RPMI7951 (cell line): Measurements from ENCODE around the gene SAMD4B. TPM values are rescaled to one million over a fixed set of nuclear protein-coding genes. Genes with fewer than 3 reads are reported as not detected.
"Not testable (repeated sequence)": the region's sequence is repeated elsewhere in the genome, so short reads cannot be mapped to it uniquely, and the experiment has no call there.

Experiments used
- DNase-seq: peaks from one replicate; pipeline ENCODE4 v3.0.0-alpha.2; 2012; ENCODE audit warnings: low read depth
- total RNA-seq: library from RNA; depleted of rRNA; stranded (reverse); fragments of >200 nt; shearing (Covaris generic); gene quantifications from 2 replicates; pipeline ENCODE4 v1.2.3, GENCODE V29; 2014

SAMD4B gene
- total RNA-seq, 1 experiment from 2014 or later = 41.5 TPM

DNA sequence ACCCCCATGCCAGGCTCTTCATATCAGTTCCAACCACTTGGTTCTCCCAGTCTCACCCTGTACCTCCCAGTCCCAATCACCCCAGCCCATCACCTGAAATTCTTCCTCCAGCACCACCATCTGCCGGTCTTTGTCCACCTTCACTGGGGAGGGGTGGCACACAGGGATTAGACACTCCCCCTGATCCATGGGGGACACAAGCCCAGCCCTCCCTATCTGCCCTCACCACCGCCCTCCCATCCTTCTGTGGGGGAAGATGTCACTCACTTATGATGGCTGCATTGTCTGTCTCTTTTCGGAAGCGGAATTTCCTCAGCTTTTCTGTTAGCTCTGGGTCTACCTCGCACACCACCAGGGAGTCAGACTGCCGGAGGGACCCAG lies 7.1 kb upstream of the SAMD4B start:
- DNase-seq = no peak

DNA sequence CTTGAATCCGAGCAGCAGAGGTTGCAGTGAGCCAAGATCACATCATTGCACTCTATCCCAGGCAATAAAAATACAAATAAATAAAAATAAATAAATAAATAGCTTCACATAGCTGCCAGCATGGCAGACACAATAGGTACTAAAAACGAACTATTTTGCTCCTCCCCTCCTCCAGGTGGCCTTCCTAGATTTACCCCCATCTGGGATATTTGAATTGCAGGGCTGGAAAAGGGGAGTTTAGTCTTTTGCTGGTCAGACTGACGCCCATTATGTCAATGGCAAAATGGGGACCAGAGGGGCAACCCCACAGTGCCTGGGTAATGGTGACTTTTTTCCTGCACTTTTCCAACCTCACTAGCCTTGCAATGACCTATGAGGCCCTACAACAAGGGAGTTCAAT lies 5.7 kb upstream of the SAMD4B start:
- no peak for DNase-seq

DNA sequence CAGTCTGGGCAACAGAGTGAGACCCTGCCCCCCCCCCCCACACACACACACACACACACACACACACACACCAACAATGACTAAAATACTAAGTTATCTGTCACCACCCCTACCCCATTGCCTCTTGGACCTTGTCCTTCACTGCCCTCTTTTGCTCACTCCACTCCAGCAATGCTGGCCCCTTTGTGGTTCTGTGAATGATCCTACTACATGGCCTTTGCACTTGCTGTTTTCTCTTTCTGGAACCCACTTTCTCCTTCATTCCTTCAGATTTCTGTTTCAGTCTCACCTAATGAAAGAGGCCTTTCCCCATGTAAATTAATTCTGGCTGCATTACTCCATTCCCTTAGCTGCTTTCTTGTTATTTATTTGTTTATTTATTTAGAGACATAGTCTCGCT lies 2.5 kb upstream of the SAMD4B start:
- no peak for DNase-seq

DNA sequence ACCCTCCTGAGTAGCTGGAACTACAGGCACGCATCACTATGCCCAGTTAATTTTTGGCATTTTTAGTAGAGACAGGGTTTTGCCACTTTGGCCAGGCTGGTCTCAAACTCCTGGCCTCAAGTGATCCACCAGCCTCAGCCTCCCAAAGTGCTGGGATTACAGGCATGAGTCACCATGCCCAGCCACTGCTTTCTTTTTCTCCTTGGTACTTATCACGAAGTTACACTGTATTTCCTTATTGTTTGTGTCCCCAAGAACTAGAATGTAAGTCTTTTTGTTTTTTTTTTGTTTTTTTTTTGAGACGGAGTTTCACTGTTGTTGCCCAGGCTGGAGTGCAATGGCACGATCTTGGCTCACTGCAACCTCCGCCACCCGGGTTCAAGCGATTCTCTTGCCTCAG lies 2.1 kb upstream of the SAMD4B start:
- DNase-seq = not testable (repeated sequence)

DNA sequence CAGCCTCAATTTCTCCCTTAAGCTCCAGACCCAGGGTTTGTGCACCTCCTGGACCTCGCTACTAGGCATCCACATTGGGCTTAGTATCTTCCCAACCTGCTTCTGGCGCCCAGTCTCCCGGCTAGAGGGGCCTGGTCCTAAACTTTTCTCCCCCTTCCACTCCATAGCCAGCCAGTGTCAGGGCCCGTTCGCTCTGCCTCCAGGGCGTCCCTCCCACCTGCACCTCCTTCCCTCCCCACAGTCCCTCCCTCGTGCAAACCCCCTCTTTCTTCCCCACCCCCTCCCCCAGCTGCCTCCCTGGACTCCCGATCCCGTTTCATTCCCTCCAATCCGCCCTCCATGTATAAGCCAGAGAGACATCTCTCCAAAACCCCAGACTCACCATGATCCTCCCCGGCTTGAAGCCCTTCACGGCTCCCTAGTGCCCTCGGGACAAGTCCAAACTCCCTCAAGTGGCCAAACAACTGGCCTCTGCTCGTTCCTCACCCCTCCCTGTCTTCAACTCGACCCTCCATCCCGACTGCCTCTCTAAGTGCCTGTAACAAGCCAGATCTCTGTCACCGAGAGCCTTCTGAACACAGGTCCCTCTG lies 997 bp upstream of the SAMD4B start:
- DNase-seq = peak; percentile 45

DNA sequence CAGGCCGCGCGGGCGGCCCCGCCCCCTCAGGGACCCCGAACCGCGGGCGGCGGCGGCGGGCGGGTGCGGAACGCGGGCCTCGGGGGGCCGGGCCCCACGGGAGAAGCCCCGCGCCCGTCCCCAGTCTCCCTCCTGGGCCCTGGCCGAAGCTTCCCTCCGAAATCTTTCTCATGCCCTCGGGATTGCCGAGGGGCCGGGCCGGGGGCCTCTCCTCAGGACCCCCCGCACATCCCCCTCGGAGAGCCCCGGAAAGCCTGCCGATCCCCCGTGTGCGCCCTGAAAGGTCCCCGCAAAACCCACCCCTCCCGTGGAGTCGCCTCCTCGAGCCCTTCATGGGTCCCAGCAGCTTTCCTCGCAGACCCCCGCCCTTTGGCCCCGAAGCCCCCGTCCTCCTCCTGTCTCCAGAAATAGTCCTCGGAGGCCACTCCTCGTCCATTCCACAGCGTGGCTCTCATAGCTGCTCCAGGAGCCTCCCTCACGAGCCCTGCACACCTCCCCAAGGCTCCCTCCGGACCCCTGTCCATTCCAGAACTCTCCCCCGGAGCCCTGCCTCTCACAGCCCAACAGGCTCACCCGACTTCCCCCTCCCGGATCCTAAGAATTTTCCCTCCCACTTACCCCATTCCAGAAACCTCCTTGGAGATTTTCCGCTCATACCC lies 555 bp downstream of the SAMD4B start:
- DNase-seq = no peak

DNA sequence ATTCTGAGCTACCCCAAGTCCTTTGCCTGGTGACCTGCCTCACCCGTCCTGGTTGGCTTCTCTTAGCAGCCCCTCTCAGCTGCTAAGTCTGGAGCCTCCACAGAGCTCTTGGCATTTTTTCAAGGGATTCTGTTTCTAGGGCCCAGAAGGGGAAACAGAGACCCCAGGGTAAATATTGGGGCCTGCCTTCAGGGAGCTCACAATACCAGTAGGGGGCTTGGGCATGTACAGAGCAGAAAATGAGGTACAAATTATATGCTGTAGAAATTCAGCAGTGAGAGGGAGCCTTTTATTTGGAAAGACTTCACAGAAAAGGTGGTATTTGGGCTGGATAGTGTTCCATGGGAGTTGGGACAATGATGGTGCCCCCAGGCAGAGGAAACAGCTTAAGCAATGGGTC lies 3.7 kb downstream of the SAMD4B start:
- no peak for DNase-seq

DNA sequence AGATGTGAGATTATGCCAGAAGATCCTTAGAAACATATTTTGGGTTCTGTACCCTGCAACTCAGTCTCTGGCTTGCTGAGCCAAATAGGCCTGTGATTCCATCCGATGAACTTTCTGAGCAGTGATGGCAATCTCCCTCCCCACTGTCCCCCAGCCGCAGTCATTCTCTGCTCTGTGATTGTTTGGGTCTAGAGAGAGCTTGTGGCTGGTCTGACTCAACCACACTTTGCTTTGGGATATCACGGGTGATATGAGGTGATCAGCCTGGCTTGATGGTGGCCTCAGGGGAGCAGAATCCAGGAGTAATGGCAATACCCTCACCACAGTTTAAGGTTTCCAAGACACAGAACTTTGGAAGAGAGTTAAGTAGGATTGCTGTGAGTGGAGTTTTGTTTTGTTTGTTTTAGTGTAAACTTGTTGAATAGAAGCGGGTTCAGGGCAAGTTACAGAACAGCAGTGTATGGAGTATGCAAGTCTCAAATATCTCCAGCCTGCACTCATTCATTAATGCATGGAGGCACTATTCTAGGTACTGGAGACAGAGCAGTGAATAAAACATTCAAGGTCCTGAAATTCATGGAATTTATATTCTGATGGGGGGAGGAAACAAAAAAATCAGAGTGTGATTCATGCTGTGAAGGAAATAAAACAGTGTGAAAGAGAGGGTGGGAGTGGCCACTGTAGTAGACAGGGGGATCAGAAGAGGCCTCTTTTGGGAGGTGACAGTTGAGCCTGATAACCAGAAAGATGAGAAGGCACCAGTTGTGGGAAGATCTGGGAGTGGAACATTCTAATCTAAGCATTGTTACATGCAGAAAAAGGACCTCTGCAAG lies 5.3 kb downstream of the SAMD4B start:
- DNase-seq = no peak

DNA sequence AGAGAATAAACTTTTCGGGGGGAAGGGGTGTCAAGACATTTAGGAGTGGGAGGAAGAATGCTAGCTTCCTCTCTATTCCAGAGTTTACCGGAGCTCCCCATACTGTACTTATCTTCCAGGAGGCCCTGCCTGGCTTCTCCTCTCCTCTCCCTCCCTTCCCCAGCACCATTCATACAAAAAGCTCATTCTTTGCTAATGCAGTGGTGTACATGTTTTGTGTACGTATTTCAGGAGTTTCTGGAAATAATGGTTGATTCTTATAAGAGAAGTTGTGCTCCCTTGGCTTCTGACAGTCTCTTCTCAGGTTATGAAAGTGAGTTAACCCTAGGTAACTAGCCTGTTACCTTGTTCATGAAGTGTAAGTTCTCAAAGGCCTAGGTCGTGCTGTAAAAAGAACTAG lies 7.1 kb downstream of the SAMD4B start:
- no peak for DNase-seq

DNA sequence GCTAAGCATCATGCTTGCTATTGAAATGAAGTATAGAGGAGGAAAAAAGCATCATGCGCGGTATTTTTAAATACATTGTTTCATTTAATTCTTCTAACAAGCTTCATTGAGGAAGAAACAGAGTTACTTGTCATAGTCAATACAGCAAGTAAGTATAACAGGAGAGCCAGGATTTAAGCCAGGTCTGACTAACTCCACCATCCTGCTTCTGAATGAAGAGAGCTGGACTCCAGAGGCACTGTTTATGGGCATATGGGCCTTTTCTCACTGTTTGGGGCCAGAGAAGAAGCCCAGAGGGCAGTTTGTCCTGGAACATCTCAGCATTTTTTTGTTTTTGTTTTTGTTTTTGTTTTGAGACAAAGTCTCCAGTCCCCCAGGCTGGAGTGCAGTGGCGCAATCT lies 7.9 kb downstream of the SAMD4B start:
- DNase-seq = no peak

DNA sequence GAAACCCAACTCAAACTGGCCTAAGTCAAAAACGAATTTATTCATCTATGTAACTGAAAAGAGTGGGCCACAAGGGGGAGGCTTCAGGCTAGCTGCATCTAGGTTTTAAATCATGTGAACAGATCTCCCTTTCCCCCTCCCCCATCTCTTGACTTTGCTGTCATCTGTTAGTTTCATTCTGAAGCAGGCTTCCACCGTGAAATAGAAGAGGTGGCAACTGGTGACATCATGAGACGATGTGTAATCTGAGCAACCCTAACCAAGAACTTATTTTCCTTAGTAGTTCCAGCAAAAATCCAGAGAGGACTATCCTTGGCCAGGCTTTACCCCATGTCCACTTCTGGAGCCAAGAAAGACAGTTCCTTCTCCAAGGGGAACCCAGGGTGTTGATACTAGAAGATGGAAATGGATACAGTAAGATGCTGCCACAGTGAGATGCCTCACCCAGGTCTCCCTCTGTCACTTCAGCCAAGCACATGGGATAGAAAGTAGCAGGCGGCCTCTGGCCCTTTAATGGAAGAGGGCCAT lies 9.4 kb downstream of the SAMD4B start:
- DNase-seq = no peak

DNA sequence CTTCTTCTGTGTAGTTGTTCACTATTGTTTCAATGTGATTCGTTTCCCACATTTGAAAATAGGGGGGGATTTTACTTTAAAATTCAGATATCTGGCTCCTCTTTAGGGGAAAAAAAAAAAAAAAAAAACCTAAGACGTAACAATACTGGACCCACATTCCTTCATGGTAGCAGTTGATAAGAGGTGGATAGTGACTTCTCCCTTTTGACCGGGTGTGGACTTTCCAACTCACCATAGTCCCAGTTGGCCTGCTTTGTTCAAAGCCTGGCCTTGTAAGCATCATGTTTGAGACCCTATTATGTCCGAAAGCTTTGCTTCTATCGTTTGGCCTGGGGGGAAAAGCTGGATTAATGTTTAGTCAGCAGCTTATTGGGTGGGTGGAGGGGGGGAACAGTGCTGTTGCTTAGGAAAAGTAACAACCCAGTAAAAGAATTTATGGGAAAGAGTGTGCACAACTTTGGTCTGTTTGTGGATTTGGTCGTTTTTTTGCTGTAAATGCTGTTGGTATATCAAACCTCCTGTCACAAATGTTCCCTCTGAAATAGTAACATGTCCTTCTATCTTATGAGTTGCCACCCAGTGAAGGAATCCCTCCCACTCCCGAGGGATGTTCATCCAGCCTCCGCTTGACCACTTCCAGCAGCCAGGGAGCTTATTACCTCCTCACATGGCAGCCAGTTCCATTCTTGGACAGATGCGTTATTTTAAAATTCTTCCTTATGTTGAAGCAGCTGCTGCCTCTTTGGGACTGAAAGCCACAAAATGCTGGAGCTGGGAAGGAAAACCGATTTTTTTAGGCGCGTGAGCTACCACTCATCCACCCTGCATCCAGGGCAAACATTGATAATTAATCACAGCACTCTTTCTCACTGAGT lies 10.4 kb downstream of the SAMD4B start:
- no peak for DNase-seq

DNA sequence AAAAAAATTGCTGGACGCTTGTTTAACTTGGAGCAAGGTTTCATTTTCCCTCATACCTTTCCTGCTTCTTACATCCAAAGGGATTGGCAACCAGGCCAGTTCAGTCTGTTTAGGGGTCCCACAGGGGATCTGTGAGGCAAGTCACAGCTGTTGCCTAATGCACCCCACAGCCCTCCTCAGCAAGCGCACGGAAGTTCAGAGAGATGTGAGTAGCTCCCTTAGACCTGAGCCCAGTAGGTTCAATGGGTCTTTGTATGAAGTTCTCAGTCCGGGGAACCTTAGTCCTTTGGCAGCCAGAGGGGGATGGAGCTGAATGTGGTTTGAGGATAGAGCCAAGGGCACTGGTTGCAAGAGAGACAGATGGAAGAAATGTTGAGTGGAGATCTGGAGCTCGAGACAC lies 13.0 kb downstream of the SAMD4B start:
- no peak for DNase-seq

DNA sequence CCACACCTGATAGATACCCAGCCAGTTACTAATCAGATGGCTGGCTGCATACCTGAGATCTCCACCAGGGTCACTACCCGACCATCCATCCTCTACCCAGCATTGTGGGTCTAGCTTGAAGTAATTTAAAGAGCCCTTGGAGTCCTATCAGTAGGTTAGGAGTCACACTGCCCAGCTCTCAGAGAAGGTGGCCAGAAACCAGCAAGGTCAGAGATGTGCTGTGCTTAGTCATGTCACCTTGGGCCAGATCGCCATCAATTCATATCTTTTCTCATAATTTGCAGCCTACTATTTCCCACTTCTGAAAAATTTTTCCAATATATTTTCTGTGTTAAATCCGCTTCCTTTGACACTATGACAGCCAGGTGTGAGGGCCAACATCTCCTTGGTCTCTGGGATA lies 13.9 kb downstream of the SAMD4B start:
- no peak for DNase-seq

DNA sequence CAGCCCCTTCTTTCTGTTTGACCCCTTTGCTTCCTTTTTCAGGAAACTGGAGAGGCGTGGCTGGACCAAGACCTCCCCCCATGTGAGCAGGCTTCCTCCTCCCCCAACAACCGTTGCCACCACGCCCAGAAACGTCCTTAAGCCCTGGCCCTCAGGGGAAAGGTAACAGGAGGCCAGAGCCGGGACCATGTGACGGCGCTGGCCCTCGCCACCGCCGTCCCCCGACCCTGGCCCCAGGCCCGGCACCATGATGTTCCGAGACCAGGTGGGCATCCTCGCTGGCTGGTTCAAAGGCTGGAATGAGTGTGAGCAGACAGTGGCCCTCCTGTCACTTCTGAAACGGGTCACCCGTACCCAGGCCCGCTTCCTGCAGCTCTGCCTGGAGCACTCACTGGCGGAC lies 14.4 kb downstream of the SAMD4B start:
- DNase-seq = no peak

DNA sequence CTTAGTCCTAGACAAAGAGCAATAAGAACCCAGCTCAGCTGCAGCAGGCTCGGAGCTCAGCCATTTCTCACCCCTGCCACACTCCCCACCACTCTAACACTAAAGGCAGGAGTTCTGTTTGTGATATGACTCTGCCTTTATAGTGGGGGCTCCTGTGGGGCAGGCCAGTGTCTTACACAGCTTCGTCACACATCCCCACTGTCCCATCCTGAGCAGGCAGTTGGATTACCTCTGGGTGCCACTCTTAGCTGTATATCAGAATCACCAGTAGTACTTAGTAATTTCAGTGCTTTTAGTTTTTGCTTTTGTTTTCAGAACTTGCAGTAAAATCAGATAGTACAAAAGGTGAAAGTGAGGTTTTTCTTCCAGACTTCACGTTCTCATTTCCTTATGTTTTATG lies 16.8 kb downstream of the SAMD4B start:
- no peak for DNase-seq

DNA sequence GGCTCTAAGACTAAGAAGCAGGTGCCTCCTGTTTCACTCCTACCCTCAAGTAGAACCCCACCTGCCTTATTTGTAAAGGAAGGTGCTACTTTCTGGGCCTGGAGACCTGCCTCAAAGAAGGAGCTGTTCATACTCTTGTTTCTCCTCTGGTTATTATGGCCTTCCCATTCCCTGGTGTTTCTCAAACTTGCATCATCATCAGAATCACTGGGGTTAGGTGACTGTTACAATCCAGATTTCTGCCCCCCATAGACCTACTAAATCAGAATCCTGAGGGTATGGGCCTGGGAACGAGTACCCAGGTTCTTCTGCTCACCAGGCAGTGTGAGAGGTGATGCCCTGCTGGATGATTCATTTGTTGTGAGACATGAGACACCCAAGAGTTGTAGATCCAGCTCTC lies 18.4 kb downstream of the SAMD4B start:
- no peak for DNase-seq

DNA sequence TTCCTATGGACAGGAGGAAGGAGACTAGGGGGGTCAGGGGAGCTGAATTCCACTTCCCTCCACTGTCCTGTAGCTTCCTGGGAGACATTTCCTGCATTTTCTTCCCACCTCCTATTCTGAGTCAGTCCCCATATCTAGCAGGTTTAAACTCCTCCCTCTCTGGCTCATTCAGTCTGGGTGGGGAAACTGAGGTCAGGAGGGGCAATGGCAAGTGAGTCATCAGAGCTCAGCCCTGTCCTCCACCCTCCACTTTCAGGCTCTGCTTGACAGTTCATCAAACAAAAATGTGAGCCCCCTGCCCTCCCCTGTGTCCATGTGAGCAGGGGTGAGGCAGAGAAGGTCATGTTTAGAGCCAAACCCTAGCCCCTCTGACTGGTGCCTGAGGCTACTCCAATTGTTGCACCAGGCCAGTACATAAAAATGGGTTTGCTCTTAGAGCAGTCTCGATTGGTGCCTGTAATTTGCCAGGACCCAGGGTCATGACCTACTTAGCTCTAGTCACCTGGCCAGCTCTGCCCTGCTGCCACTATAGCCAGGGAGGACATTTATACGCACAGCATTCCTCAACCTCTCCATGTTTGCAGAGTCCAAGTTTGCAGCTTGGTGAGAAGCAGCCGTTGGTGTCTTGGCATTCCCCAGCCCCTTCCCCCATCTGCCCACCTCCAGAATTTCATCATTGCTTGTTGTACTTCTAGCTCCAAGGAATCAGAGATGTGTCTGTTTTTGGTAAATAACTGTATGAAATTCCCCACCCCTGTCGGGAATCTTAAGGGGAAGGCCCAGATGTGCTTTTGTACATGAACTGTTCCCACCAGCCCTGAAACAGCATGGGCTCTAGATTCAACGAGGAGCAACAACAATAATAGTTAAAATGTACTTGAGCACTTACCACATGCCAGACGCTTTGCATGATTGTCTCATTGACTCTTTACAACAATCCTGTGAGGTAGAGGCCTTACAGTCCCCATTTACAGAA lies 20.7 kb downstream of the SAMD4B start:
- DNase-seq = peak; percentile 43

DNA sequence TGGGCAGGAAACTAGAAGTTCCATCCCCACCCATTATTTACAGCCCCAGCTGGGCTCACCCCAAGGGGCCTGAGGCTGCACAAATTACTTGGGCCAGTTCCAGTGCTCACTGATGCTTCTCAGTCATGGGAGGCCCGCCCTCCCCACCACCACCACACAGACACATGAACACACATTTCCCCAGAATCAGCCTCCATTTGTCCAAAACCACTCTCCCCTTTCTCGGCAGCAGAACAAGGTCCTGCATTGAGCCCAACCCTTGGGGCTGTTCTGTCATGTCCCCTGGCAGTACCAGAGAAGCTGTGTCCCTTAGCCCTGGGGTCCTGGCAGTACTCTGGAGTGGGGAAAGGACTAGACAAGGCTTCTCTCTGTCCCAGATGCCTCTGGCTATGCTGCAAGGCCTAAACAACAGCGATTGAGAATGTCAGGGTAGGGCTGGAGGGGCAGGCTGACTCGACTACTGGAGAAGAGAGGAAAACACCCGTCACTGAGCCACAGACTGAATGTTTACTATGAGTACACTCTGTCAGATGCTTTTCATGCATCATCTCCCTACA lies 21.8 kb downstream of the SAMD4B start:
- peak; percentile 48 for DNase-seq

DNA sequence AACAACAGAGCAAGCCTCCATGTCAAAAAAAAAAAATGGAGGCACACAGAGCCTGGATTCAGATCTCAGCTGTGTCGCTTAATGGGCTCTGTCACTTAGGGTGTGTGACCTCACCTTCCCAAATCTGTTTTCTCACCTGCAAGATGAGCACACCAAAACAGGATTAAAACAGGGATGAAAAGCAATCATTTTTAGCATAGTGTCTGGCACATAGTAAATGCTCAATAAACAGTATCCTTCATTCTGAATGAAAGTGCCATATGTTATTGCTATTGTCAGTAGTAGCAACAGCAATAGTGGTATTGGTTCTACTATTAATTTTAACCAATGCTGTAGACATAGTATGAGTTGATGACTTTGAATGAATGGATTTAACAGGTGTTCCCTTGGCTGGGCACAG lies 23.3 kb downstream of the SAMD4B start:
- no peak for DNase-seq
